Panc1 (cell line): ENCODE measurements around the gene GRIN2A.

ENCODE experiments used
- CTCF ChIP-seq: fragments of 450-650 bp; IDR thresholded peaks from 2 replicates; pipeline ENCODE4 v1.5.1; 2017; ENCODE audit warnings: mild to moderate bottlenecking
- REST ChIP-seq, 2 experiments: IDR thresholded peaks; 2 replicates each; pipeline ENCODE4 v1.6.1; 2011 to 2012; ENCODE audit warnings: low read depth in 2 of 2, control low read depth in 1 of 2, low read length in 1 of 2, mild to moderate bottlenecking in 1 of 2, moderate library complexity in 1 of 2; ENCODE audit not compliant: insufficient read depth in 1 of 2

GRCh38 chr16:10015397-10015796 is 166.8 kb downstream of the GRIN2A start:
- TF ChIP-seq REST (IDR thresholded peaks at IDR 0.05; ENCODE audit: insufficient read depth in 1 of 2, low read depth in 2 of 2, low read length in 1 of 2) (no peak), CTCF (no peak)
